ENCODE data around the gene PROX1.

The PROX1 gene

DNA sequence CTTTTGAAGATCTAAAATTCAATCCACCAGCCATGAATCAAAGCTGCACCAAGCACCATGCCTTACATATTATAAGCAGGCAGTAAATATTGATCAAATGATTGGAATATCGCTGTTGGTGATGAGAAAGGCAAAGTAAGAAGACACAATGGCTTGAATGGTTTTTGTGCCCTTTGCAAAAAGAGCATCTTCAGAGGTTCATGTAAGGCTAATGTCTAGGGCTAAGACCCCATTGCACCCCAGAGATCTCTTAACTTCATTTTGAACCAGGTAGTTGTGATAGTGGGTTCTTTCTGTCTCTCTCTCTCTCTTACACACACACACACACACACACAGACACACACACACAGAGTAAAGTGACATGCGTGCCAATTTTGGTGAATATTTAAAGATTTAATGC is 12.0 kb downstream of the PROX1 start:
- DNase-seq (ENCODE audit: low spot score), result no peak

DNA sequence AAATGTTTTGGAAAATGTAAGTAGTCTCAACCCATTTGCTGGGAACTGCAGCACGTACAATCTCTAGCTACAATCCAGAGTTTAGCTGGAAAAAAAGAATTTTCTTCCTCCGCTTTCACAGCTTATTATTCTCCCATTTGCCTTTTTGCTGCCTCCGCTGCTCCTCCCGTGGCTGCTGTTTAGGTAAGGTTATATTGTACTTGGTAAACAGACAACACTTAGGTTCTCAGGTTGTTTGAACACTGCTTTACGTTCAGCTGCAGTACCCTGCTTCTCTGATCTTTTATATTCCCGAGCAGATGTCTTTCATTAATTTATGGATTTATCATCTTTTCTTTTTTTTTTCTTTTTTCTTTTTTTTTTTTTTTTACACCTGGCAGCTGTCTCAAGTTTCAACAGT is 14.3 kb downstream of the PROX1 start:
- DNase-seq (ENCODE audit: low spot score), result no peak

DNA sequence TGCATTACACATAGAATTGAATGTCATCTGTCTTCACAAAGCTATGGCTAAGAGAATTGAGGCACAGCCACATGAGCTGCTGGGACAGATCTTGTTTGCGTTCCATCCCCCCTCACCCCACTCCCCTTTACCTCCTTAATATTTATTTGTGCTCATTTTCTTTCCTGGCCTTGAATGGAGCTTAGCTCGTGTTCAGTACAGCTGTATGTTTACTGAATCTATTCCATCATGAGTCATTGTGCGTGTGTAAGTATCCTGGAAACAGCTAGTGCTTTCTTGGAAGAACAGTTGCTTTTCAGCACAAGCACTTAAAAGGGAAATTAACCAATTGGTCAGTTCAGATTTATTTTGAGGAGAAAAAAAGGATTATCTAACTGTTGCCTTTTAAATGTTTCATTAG is 14.7 kb downstream of the PROX1 start:
- DNase-seq (ENCODE audit: low spot score), result no peak

DNA sequence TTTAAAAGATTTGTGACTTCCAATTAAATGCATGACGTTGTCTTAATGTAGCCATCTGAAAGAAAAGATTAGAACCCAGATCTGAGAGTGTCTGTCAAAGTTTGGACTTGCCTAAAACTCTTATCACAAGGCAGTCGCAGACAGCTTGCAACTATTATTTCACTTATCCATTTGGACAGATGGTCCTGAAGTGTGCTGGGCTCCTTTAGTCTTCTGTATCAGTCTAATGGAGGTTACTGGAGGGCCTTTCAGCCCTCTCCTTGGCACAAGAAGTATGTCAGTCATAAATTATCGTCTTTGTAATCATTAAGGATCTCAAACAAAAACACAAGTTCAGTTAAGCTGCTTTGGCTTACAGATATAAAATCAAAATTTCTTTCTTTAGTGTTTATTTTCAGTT is 15.5 kb downstream of the PROX1 start:
- DNase-seq (ENCODE audit: low spot score), result no peak

GRCh38 chr1:214004014-214004413 is 16.2 kb downstream of the PROX1 start:
- DNase-seq (ENCODE audit: low spot score), result no peak

DNA sequence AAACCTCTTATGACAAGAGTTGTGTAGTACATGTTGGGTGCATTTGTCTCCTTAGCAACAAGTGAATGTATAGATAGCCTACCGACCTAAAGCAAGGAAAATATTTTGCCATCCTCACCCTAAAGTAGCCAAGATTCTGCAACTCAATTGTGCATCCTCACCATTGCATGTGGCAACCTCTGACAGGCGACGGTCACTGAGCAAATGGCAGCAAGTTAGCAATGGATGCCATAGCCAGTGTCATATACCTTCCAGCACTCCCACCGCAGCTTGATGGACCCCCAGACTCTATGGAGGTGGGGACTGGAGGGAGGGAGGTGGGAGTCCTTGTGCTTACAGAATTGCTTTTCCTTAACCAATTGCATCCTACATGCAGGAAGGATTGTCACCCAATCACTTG is 17.0 kb downstream of the PROX1 start:
- no peak for DNase-seq (ENCODE audit: low spot score)

DNA sequence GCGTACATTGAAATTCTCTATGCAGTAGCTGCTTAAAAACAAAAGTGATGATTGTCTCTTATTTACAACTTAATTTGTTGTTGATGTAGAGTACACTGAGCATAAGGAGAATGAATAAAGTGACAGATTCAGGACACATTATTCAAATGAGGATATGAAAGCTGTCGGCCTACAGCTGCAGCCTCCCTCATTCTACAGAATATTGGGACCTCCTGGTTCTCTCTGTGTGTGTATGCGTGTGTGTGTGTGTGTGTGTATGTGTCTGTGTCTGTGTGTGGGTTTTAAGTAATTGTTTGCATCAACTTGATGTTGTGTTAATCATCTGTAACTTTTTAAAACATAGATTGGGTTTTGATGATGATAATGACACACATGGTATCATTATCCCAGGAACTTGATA is 17.9 kb downstream of the PROX1 start:
- no peak for DNase-seq (ENCODE audit: low spot score)

- DNase-seq (ENCODE audit: low spot score), result no peak
These were observed 19.1 kb downstream of the PROX1 start for GRCh38 chr1:214006845-214007244.

DNA sequence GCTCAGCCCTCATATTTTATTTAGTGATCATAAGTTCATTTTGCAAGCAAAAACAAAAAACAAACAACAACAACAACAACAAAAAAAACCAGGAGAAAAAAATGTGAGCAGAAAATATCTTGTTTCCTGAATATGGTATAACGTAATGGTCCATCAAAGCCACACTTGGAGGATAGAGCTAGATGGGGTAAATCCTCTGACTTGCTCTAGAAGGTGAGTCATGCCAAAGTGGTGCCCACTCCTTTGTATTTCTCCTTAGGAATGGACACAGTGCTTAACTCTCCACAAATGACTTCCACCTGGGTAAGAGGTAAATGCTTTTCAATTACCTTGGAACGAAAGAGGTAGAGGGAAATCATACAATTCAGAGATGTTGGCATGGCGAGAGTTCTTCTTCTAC is 20.6 kb downstream of the PROX1 start:
- no peak for DNase-seq (ENCODE audit: low spot score)

DNA sequence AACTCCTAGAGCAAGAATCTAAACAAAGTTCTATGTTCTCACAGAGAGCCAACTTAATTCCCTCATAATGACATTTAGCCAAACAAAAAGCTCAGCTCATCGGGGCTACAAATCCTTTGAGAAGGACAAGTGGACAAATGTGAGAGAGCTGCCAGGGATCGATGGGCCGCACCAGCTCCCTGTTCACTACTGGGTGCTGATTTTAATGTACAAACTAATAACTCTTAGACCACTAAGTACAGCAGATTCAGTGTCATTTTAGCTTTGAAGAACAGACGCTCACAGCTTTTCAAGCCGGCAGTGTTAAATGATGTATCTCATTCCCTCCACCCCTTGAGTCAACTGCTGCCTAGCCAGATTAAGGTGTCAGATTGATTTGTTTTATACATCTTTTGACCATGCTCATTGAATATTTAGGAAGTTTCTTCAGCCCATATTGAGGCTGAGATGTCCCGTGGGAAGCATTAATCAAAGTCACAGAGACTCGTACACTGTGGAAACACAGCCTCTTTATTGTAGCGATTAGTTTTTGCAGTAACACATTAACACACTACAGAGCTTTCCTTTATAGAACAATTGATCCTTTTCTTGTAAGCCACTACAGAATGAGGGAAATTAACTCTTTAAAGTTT is 21.1 kb downstream of the PROX1 start:
- DNase-seq (ENCODE audit: low spot score), result no peak

DNA sequence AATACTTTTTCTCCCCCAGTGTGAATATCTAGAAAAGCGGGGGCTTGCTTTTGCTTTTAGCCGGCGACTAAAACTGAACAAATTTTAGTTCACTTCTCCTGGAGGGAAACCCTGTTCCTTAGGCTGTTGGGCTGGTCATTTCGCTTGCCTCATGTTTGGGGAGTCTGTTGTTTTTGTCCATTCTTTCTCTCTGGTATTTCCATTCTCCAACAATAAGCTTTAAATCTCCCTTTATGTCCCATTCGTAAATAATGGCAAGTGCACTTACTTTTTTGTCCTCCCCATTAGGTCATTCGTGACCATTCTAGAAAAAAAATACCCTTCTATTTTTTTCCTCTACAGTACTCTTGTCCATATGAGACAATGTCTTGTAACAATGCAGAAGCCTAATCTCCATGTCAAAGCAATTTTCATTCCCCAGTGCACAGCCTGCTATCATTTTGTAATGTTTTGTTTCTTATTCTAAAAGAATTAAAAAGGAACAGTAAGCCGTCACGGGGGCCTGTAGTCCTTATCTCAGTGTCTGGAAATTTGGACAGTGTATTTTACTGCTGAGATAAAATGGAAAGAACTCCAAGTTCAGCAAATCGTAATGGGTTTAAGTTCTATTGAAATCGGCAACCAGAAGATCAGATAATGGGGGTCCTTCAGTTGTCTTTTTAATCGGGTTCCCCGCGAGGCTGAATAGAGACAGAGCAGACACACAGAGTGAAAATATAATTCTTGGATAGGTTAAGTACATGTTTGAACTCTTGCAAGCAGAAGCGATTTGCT is 21.8 kb downstream of the PROX1 start:
- DNase-seq (ENCODE audit: low spot score), result no peak

DNA sequence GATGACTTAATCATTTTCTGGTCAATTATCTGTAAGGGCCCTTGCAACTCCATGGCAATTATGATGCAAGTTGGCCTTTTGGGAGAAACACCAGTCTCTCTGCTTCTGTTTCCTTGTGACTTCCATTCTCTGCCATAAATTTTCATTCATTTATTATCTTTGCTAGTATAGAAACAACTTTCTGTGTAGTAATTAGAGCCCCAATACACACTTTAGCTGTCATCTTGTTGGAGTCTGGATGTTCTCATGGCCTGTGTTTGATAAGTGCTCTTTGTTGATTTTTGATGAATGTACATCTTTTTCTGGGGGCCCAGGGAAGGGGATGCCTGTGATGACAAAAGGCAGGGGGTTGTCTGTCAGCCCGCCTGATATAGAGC is 22.4 kb downstream of the PROX1 start:
- no peak for DNase-seq (ENCODE audit: low spot score)

- no peak for DNase-seq (ENCODE audit: low spot score)
These were observed 22.9 kb downstream of the PROX1 start for GRCh38 chr1:214010717-214011116.

- DNase-seq (ENCODE audit: low spot score), result no peak
These were observed 24.6 kb downstream of the PROX1 start for GRCh38 chr1:214012418-214012817.

- no peak for DNase-seq (ENCODE audit: low spot score)
These were observed 26.0 kb downstream of the PROX1 start for GRCh38 chr1:214013614-214014377.

DNA sequence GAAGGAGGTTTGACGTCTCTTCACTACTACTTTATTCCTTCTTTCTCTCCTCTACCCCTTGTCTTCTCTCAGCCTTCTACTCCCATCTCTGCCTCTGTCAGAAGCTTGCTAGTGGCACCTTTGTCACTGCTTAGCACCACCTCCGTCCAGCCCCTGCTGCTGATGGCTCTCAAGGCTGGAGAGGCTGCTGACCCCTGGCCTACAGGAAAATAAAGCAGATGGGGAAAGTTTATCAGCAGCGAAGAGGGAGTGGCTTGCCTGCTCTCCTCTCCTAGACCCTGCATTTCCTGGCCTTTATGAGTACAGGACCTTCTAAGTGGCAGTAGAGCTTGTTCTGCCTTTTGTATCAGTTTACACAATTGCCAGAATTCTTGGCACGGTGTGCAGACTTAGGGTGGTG is 27.0 kb downstream of the PROX1 start:
- no peak for DNase-seq (ENCODE audit: low spot score)

DNA sequence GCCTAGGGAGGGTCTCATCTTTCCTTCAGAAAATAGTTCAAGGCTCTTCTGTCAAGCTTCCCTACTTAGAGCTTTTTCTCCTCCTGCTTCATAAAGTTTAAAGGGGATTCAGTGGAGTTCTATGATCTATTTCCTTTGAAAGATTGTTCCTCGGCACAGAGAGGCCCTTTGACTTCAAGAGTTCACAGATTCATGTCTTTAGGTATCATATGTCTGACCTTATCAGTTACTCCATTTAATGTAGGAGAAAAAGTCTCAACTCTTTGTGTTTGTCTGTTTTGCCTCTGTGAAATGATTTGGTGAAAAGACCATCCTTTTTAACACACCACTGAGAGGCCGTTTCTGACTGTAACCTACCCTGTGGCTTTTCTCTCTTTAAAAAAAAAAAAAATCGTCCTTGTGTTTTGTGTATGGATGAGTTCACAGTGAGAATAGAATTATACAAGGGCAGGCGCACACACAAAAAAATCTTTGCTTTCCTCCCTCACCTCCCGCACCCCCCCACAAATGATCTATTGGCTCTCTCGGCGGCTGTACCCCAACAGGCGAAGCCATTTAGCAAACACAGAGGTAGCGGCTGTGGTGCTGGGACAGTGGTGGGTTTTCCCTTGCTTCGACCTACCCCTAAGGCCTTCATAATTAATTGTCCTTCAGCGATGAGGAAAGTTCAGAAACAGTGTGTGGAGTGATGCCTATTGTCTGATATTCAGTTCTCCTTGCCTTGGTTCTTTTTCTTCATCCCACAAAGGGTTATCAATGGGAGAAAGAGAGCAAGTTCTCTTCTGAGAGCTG is 29.6 kb downstream of the PROX1 start:
- DNase-seq (ENCODE audit: low spot score), result no peak

- DNase-seq (ENCODE audit: low spot score), result no peak
These were observed 30.9 kb downstream of the PROX1 start for GRCh38 chr1:214018386-214019268.

DNA sequence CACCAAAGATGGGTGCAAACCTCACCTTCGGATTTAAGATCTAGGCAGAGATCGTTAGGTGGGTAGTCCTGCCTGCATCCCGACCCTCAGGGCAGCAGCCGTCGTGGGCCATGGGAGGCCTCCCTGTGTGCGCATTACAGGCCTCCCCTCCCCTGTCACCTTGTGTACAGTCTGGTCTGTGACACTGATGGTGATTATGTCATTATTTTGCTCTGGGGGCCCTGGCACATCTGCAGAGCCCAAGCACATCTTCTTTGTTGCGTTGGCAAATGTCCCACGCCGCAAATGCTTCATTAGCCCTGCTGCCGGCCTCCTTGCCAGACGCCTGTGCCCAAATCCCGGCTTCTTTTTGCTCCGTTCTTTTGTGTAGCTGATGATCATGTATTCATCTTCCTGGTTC is 31.7 kb downstream of the PROX1 start:
- DNase-seq (ENCODE audit: low spot score), result no peak

DNA sequence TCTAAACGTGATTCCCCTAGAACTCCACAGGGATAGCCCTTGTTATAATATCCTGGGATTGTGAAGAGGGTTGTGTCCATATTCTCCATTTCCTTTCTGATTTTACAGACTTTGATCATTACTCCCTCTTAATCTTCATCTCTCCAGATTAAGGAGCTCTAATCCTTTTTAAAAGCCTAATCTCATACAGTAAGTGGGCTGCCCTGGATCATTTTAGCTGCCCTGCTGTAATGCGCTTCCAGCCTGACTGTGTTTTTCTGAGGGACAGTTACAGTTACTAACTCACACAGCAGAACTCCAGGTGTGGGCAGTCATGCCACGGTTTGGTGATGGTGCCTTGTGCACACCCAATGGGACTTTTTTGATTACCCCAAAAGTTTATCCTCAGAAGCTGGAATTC is 33.5 kb downstream of the PROX1 start:
- DNase-seq (ENCODE audit: low spot score), result no peak

DNA sequence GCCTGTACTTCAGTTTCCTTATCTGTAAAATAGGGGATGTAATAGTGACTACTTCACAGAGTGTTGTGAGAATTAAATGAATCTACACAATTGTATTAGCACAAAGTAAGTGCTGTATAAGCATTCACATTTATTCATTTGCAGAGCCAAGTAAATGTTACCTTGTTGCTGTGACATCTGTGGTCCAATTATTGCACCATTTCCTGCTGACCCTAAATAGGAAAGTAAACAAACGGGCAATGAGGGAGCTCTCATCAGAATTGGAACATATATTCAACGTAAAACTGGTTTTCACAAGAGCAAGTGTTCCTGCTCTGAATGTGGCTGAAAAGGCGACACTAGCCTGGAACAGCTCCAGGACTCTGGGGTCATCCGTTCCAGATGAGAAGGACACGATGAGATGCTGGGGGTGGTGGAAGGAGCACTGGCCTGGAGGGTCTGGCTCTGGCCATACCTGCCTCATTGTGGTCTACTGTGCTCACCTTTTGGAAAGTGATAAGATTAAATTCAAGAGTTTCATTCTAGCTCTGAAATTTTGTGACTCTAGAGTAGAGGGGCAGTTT is 34.5 kb downstream of the PROX1 start:
- no peak for DNase-seq (ENCODE audit: low spot score)
